ENCODE results near the gene LRP2BP. TPM values are rescaled to one million over a fixed set of nuclear protein-coding genes. Genes with fewer than 3 reads are reported as not detected.

Gene LRP2BP
- total RNA-seq, 2 donors from 2014 or later: 0.30 to 0.42 TPM

DNA sequence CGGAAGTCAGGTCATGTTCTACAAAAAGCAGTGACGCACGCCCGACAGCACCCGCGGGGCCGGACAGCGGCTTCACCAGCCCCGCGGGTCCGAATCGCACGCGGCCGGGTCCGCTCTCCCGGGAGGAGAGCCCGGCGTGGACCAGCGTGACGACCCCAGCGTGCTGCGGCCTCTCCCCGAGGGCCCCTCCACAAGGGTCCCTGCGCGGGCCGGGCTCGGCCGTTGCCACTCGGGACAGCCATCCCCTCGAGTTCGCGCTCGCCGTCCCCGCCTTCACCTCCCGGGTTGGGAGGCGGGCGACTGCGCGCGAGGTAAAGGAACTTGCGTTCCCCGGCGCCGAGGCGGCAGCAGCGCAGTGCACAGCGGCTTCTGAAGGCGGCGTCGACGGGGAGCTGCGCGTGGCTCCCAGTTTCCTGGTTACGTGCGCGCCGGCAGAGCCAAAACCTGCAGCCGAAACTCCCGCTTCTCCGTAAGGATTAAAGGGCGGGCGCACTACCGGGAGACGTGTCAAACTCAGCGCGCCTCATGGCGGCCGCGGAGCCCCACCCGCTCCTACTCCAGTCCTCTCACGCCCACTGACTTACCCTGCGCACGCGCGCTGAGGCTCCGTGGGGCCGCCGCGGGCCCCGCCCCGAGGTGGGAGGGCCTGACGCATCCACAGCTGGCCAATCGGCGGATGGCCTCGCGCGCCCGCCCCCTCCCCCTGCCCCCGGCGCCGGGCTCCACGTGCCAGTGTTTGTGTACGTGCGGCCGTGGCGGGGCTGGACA lies 416 bp upstream of the LRP2BP start:
- intact Hi-C loops (cut with DNase I): loop anchor here (10.0 kb wide), 1 partner anchor 191 kb away; the partner anchor contains the start of genes CFAP97 and SNX25
- Histone ChIP-seq H3K27ac (peak overlapping the region; percentile 100), H3K9me3 (no peaks in the 10 kb centered on the region), H3K4me3 (peak overlapping the region; percentile 61), H3K4me1 (no peaks in the 10 kb centered on the region), H3K36me3 (no peaks in the 10 kb centered on the region), H3K27me3 (no peaks in the 10 kb centered on the region), H3K9ac (ENCODE audit: low read depth in 2 of 2, low read length in 2 of 2) (peak overlapping the region; percentile 95 to 97)
- TF ChIP-seq, protein P1, sequence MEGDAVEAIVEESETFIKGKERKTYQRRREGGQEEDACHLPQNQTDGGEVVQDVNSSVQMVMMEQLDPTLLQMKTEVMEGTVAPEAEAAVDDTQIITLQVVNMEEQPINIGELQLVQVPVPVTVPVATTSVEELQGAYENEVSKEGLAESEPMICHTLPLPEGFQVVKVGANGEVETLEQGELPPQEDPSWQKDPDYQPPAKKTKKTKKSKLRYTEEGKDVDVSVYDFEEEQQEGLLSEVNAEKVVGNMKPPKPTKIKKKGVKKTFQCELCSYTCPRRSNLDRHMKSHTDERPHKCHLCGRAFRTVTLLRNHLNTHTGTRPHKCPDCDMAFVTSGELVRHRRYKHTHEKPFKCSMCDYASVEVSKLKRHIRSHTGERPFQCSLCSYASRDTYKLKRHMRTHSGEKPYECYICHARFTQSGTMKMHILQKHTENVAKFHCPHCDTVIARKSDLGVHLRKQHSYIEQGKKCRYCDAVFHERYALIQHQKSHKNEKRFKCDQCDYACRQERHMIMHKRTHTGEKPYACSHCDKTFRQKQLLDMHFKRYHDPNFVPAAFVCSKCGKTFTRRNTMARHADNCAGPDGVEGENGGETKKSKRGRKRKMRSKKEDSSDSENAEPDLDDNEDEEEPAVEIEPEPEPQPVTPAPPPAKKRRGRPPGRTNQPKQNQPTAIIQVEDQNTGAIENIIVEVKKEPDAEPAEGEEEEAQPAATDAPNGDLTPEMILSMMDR (IDR thresholded peaks at IDR 0.05): no peak
- DNase-seq: peak; percentile 97

DNA sequence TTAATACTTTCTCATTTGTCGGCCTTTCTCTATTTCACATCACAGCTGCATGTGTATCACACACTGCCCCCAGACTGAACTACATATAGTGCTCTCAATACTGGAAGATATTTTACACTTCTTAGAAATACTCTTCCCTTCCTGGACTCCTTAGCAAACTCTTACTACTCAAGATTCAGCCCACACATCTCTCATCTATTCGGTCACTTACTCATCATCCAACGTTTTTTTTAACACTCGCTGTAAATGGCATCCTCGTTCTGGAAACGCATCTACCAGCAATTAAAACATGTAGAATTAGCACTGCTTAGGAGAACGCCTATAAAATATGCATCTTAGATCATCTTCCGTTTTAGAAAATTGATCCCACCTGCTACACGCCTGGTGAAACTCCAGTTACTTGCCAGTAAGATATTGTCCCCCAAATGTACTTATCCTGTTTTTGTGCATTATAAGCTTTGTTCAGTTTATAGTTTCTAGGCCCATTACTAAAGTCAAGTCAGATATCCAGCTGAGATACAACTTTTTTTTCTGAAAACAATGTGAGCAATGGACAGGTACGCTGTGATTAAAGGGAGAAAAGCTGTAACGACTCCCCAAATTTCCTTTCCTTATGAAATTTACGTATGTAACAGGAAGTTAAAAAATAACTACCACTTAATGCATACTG lies 1.0 kb downstream of the LRP2BP start:
- Histone ChIP-seq H3K4me3 (peak overlapping the region; percentile 61), H3K4me1 (no peaks in the 10 kb centered on the region), H3K9ac (ENCODE audit: low read depth in 2 of 2, low read length in 2 of 2) (no peak overlapping the region), H3K9me3 (no peaks in the 10 kb centered on the region), H3K27me3 (no peaks in the 10 kb centered on the region), H3K36me3 (no peaks in the 10 kb centered on the region), H3K27ac (peak overlapping the region; percentile 100)
- intact Hi-C loops (cut with DNase I): loop anchor here (10.0 kb wide), 1 partner anchor 190 kb away; the partner anchor contains the start of genes CFAP97 and SNX25
- TF ChIP-seq, protein P1 (IDR thresholded peaks at IDR 0.05): no peak
- DNase-seq: no peak

DNA sequence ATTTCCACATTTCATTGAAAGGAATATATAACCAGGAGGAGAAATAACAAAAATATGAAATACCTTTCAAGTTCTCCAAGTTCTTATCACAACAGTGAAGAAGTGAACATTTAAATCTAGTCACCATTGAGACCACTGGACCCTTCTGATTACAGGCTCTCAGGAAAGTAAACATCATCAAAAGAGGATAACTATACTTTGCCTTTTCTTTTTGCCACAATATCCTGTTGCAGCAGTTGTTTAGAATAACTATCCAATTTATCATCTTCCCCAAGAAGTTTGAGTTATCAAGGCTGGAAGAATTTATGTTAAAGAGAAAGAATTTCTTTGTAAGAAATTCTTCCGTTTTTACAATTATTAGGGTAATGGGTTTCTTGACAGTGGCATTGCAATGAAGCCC lies 3.6 kb downstream of the LRP2BP start:
- H3K9me3 ChIP-seq: no peaks in the 10 kb centered on the region
- DNase-seq: no peak
- no peaks in the 10 kb centered on the region for H3K4me1 ChIP-seq
- TF ChIP-seq, protein P1 (IDR thresholded peaks at IDR 0.05): no peak
- no peaks in the 10 kb centered on the region for H3K27me3 ChIP-seq
- H3K9ac ChIP-seq (ENCODE audit: low read depth in 2 of 2, low read length in 2 of 2): no peak overlapping the region
- H3K27ac ChIP-seq: no peak overlapping the region
- intact Hi-C loops (cut with DNase I): loop anchor here (10.0 kb wide), 1 partner anchor 187 kb away; the partner anchor contains the start of genes CFAP97 and SNX25
- no peaks in the 10 kb centered on the region for H3K36me3 ChIP-seq
- no peak overlapping the region for H3K4me3 ChIP-seq

DNA sequence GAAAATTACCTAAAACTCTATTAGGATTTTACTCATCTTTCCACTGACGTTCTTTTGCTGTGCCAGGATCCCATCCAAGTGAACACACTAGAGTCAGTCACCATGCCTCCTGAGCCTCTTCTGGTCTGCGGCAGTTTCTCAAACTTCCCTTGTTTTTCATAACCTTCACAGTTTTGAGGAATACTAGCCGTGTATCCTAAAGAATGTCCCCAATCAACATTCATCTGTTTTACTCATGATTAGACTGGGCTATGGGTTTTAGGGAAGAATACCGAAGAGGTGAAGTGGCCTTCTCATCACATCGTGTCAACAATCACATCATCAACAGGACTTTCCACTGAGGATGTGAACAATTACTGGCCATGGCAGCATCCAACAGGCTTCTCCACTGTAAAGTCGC lies 4.8 kb downstream of the LRP2BP start:
- Histone ChIP-seq H3K4me3 (no peak overlapping the region), H3K9me3 (no peaks in the 10 kb centered on the region), H3K27ac (no peak overlapping the region), H3K27me3 (no peaks in the 10 kb centered on the region), H3K36me3 (no peaks in the 10 kb centered on the region), H3K9ac (ENCODE audit: low read depth in 2 of 2, low read length in 2 of 2) (no peak overlapping the region), H3K4me1 (no peaks in the 10 kb centered on the region)
- DNase-seq: no peak
- TF ChIP-seq, protein P1 (IDR thresholded peaks at IDR 0.05): no peak
- intact Hi-C loops (cut with DNase I): loop anchor here (10.0 kb wide), 1 partner anchor 186 kb away; the partner anchor contains the start of genes CFAP97 and SNX25

DNA sequence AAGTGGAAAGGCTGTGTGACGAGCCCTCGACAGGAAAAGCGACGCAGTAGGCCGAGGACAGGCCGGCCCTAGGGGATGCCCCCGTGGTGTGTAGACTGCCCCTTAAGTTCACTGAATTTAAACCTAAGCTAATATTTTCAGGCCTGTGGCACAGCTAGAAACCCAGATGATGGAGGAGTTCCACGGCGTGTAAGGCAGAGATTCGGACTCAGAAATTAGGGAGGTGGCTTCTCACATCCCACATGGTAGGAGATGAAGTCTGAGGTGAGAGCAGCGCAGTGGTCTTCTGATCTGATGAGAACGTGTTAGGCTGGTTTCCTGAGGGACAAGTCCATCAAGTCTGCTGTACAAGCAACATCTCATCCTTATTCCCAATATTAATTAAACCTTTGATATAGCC lies 7.8 kb downstream of the LRP2BP start:
- no peak for DNase-seq
- TF ChIP-seq, protein P1 (IDR thresholded peaks at IDR 0.05): no peak
- H3K9ac ChIP-seq (ENCODE audit: low read depth in 2 of 2, low read length in 2 of 2): no peak overlapping the region
- intact Hi-C loops (cut with DNase I): no loop called here
- no peaks in the 10 kb centered on the region for H3K27me3 ChIP-seq
- no peaks in the 10 kb centered on the region for H3K36me3 ChIP-seq
- no peaks in the 10 kb centered on the region for H3K4me1 ChIP-seq
- H3K27ac ChIP-seq: no peak overlapping the region
- no peak overlapping the region for H3K4me3 ChIP-seq
- H3K9me3 ChIP-seq: no peaks in the 10 kb centered on the region

Data from colonic mucosa (tissue), 4 donors.